Suprapubic skin (tissue), 4 donors: ENCODE measurements around the gene SFT2D3. TPM values are rescaled to one million over a fixed set of nuclear protein-coding genes. Genes with fewer than 3 reads are reported as not detected.

ENCODE experiments used
- DNase-seq, 2 donors: peaks; one replicate each; pipeline ENCODE4 v3.0.0-alpha.2; 2019; ENCODE audit warnings: low spot score in 2 of 2
- H3K27ac ChIP-seq: fragments of 200-600 bp; sonication (generic); one replicate; pipeline ENCODE4 v1.5.1; 2019
- H3K27me3 ChIP-seq: fragments of 200-600 bp; sonication (generic); one replicate; pipeline ENCODE4 v1.5.1; 2019
- H3K36me3 ChIP-seq: fragments of 200-600 bp; sonication (generic); one replicate; pipeline ENCODE4 v1.5.1; 2019
- H3K4me1 ChIP-seq: fragments of 200-600 bp; sonication (generic); one replicate; pipeline ENCODE4 v1.5.1; 2019
- H3K4me3 ChIP-seq: fragments of 200-600 bp; sonication (generic); one replicate; pipeline ENCODE4 v1.5.1; 2019; ENCODE audit warnings: mild to moderate bottlenecking
- H3K9me3 ChIP-seq: fragments of 200-600 bp; sonication (generic); one replicate; pipeline ENCODE4 v1.5.1; 2019
- CTCF ChIP-seq, 2 donors: fragments of 200-600 bp in 1 of 2; fragments of 450-650 bp in 1 of 2; sonication (generic) in 1 of 2; IDR thresholded peaks; one replicate each; pipeline ENCODE4 v1.5.1; 2016 to 2019; ENCODE audit warnings: antibody characterized with exemption in 2 of 2, mild to moderate bottlenecking in 1 of 2, moderate library complexity in 1 of 2
- EP300 ChIP-seq: sonication (generic); formaldehyde crosslinking; IDR thresholded peaks from one replicate; pipeline ENCODE4 v1.6.1; 2017; ENCODE audit warnings: antibody characterized with exemption
- POLR2A ChIP-seq, 2 donors: fragments of 450-650 bp; IDR thresholded peaks; one replicate each; pipeline ENCODE4 v1.6.1; 2017; ENCODE audit warnings: antibody characterized with exemption in 2 of 2, mild to moderate bottlenecking in 2 of 2, moderate library complexity in 2 of 2
- POLR2AphosphoS5 ChIP-seq, 3 donors: sonication (generic); formaldehyde crosslinking; IDR thresholded peaks; one replicate each; pipeline ENCODE4 v1.6.1; 2017; ENCODE audit warnings: antibody characterized with exemption in 3 of 3
- whole genome bisulfite sequencing: methylation state at CpG from one replicate; pipeline ENCODE4 v1.1.5; 2018; 5-methylcytosine and 5-hydroxymethylcytosine counted together
- total RNA-seq, 4 donors: library from RNA; depleted of rRNA; stranded (reverse); fragments of >200 nt; gene quantifications; one replicate each; pipeline ENCODE4 v1.1.0, GENCODE V29; 2016

SFT2D3 gene
- total RNA-seq, 4 donors from 2014 or later, result 10.2 to 15.9 (median 12.2) TPM

DNA sequence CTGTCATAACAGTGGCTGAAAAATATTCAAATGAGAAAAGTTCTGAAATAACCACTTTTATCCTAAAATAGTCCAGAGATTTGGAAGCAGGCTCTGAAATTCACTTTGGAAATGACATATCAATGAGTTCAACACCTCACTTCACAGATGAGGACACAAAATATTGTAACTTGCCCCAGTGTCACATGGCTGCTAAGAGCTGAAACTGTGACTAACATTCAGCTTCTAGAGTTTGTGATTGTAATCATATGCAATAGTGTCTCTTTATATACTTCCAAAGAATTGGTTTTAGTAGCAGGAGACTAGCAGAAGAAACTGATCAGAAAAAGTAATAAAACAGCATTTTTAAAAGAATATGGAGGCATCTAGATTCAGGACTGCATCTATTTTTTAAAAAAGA, 52.1 kb downstream of the SFT2D3 start:
- Histone ChIP-seq H3K36me3 (peaks cover 8% of the 10 kb centered on the region), H3K4me3 (no peak overlapping the region), H3K4me1 (no peaks in the 10 kb centered on the region), H3K27ac (no peak overlapping the region), H3K27me3 (no peaks in the 10 kb centered on the region), H3K9me3 (no peaks in the 10 kb centered on the region)
- TF ChIP-seq POLR2A (IDR thresholded peaks at IDR 0.05) (no peak), CTCF (IDR thresholded peaks at IDR 0.05) (no peak), EP300 (no peak), POLR2AphosphoS5 (IDR thresholded peaks at IDR 0.05) (no peak)
- no peak for DNase-seq

DNA sequence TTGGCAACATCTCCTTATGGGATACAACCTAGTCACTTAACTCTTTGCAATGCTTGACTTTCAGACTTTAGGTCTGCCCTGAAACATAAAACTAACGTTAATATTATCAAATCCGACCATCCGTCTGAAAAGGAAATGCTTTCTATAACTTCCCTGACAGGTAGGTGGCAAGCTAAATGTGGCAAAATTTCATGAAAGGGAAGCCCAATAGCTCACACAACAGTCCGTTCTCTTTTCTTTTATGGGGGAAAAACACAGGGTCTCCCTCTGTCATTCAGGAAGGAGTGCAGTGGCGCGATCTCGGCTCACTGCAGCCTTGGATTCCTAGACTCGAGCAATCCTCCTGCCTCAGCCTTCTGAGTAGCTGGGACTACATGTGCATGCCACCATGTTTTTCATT, 52.9 kb downstream of the SFT2D3 start:
- H3K4me1 ChIP-seq, result no peaks in the 10 kb centered on the region
- no peak for TF ChIP-seq POLR2AphosphoS5 (IDR thresholded peaks at IDR 0.05)
- no peak overlapping the region for H3K4me3 ChIP-seq
- H3K27ac ChIP-seq, result no peak overlapping the region
- H3K27me3 ChIP-seq, result no peaks in the 10 kb centered on the region
- H3K36me3 ChIP-seq, result peaks cover 5% of the 10 kb centered on the region
- DNase-seq, result no peak
- 89% methylated on average over 8 of the region's 8 CpGs for WGBS
- H3K9me3 ChIP-seq, result no peaks in the 10 kb centered on the region

Other genes with a start within 250 kb of the SFT2D3 start
- 10 to 100 TPM; 23.2 to 51.4 (median 29.9) TPM for gene IWS1, start 175.0 kb upstream of the SFT2D3 start, total RNA-seq
- gene MYO7B, start 165.8 kb upstream of the SFT2D3 start, total RNA-seq, result 1 to 10 TPM in 3 of 4 donors, under 1 TPM in 1; 0.72 to 4.7 (median 3.6) TPM
- gene GPR17, start 55.3 kb upstream of the SFT2D3 start, total RNA-seq, result under 1 TPM in 2 of 4 donors, not detected in 2; 0.48 to 0.52 TPM
- gene LIMS2, start 26.0 kb upstream of the SFT2D3 start, total RNA-seq, result 10 to 100 TPM in 2 of 4 donors, 1 to 10 TPM in 2; 9.2 to 40.0 (median 15.4) TPM
- 10 to 100 TPM; 31.9 to 85.8 (median 44.1) TPM for gene WDR33, start 109.7 kb downstream of the SFT2D3 start, total RNA-seq
- gene POLR2D, start 156.7 kb downstream of the SFT2D3 start, total RNA-seq, result 10 to 100 TPM in 3 of 4 donors, 1 to 10 TPM in 1; 9.5 to 16.5 (median 12.2) TPM
- gene AMMECR1L, start 184.5 kb downstream of the SFT2D3 start, total RNA-seq, result 10 to 100 TPM; 13.9 to 18.9 (median 16.1) TPM